HepG2 (cell line): ENCODE measurements around the gene KCNMB2. TPM values are rescaled to one million over a fixed set of nuclear protein-coding genes. Genes with fewer than 3 reads are reported as not detected.

Experiments
- ATAC-seq: fragments of 200-7000 bp; cut with Tn5 transposase; 3 replicates; pipeline ENCODE4 v1.9.1; 2020; ENCODE audit warnings: mild to moderate bottlenecking, moderate library complexity
- BruUV-seq: library from RNA; stranded (reverse); fragments of 400-500 nt; replicated peaks from 2 replicates; lab custom pipeline; 2021; lab: Mats Ljungman, UMichigan
- CTCF ChIA-PET: fragments of 300-600 bp; formaldehyde crosslinking; extraction: SDS; loops from one replicate; lab custom pipeline; 2021; ENCODE audit warnings: low total read pairs, inconsistent platforms, low intra/inter-chr PET ratio; lab: Yijun Ruan, JAX
- POLR2A ChIA-PET: fragments of 350-600 bp; sonication (Branson Sonifier 250); formaldehyde crosslinking; loops from one replicate; lab custom pipeline; 2020; ENCODE audit warnings: antibody characterized with exemption, inconsistent platforms; lab: Yijun Ruan, JAX
- DNase-seq: peaks from one replicate; pipeline ENCODE4 v3.0.0-alpha.2; 2015; ENCODE audit warnings: low spot score
- FAIRE-seq: peaks from 3 replicates; lab custom pipeline; 2011; peaks lifted over from hg19 to GRCh38; lab: Jason Lieb, UNC
- H2AFZ ChIP-seq: one replicate; pipeline ENCODE4 v1.6.1; 2011; ENCODE audit warnings: low read length, inconsistent platforms
- H3K27ac ChIP-seq: fragments of 300-600 bp; 3 replicates; pipeline ENCODE4 v1.8.0; 2011; ENCODE audit warnings: mixed run types, mild to moderate bottlenecking, mixed read lengths, low read length, inconsistent platforms; ENCODE audit not compliant: insufficient read depth; ENCODE audit errors: extremely low read length
- H3K27me3 ChIP-seq, 2 experiments: fragments of 200-600 bp in 1 of 2; 2 replicates in 1 of 2; 3 replicates in 1 of 2; pipeline versions ENCODE4 v1.6.0 to v1.8.0; 2011; ENCODE audit warnings: low read length in 2 of 2, mild to moderate bottlenecking in 2 of 2, moderate library complexity in 2 of 2, inconsistent platforms in 1 of 2; ENCODE audit not compliant: insufficient read depth in 2 of 2, control insufficient read depth in 1 of 2
- H3K36me3 ChIP-seq, 2 experiments: fragments of 200-600 bp in 1 of 2; replicated peaks in 1 of 2; 2 replicates in 1 of 2; 3 replicates in 1 of 2; pipeline versions ENCODE4 v1.5.1 to v1.8.0; 2011; ENCODE audit warnings: low read length in 2 of 2, inconsistent platforms in 1 of 2; ENCODE audit not compliant: insufficient read depth in 2 of 2, control insufficient read depth in 1 of 2
- H3K4me1 ChIP-seq: 2 replicates; pipeline ENCODE4 v1.5.1; 2012; ENCODE audit warnings: low read length, inconsistent platforms; ENCODE audit not compliant: insufficient read depth
- H3K4me2 ChIP-seq: 2 replicates; pipeline ENCODE4 v1.6.0; 2011; ENCODE audit warnings: low read depth, low read length, inconsistent platforms
- H3K4me3 ChIP-seq, 3 experiments: fragments of 200-600 bp in 1 of 3; sonication (generic), shearing (Covaris generic) in 1 of 3; replicated peaks in 1 of 3; 2 replicates each; pipeline ENCODE4 v1.5.1; 2011 to 2016; ENCODE audit warnings: low read length in 3 of 3, inconsistent platforms in 2 of 3, low read depth in 2 of 3, mild to moderate bottlenecking in 2 of 3, control low read depth in 1 of 3, mixed read lengths in 1 of 3; ENCODE audit not compliant: insufficient read depth in 1 of 3
- H3K79me2 ChIP-seq: one replicate; pipeline ENCODE4 v1.6.1; 2011; ENCODE audit warnings: low read length, inconsistent platforms; ENCODE audit not compliant: insufficient read depth
- H3K9ac ChIP-seq: 2 replicates; pipeline ENCODE4 v1.6.0; 2011; ENCODE audit warnings: mild to moderate bottlenecking, low read depth, low read length, inconsistent platforms; ENCODE audit not compliant: insufficient read depth
- H3K9me3 ChIP-seq: 2 replicates; pipeline ENCODE4 v1.5.1; 2012; ENCODE audit warnings: mild to moderate bottlenecking, low read length
- H4K20me1 ChIP-seq: 2 replicates; pipeline ENCODE4 v1.6.0; 2011; ENCODE audit warnings: inconsistent platforms, mild to moderate bottlenecking, low read length, moderate library complexity; ENCODE audit not compliant: insufficient read depth
- ADNP ChIP-seq: sonication (generic); formaldehyde crosslinking; IDR thresholded peaks from 2 replicates; pipeline ENCODE4 v1.4.0; 2020; ENCODE audit warnings: missing genetic modification reagents
- ARNT ChIP-seq: fragments of 450-650 bp; IDR thresholded peaks from 2 replicates; pipeline ENCODE4 v1.6.1; 2017
- ATF7 ChIP-seq, 2 experiments: fragments of 450-650 bp in 1 of 2; sonication (generic) in 1 of 2; formaldehyde crosslinking in 1 of 2; IDR thresholded peaks; 2 replicates each; pipeline versions ENCODE4 v1.4.0 to v1.6.1; 2016 to 2020; ENCODE audit warnings: antibody characterized with exemption in 1 of 2, mild to moderate bottlenecking in 1 of 2, missing genetic modification reagents in 1 of 2
- CEBPB ChIP-seq: IDR thresholded peaks from 2 replicates; pipeline ENCODE4 v1.6.1; 2011; ENCODE audit warnings: low read depth, low read length, improper control_type of control experiment, borderline replicate concordance
- CEBPG ChIP-seq: IDR thresholded peaks from 2 replicates; pipeline ENCODE4 v1.6.1; 2016
- ZNF703 ChIP-seq: sonication (generic); formaldehyde crosslinking; IDR thresholded peaks from 2 replicates; pipeline ENCODE4 v1.5.1; 2020; ENCODE audit warnings: missing genetic modification reagents, mild to moderate bottlenecking, moderate library complexity, borderline replicate concordance
- ZNF766 ChIP-seq: sonication (generic); formaldehyde crosslinking; IDR thresholded peaks from 2 replicates; pipeline ENCODE4 v1.5.0; 2020; ENCODE audit warnings: missing genetic modification reagents, borderline replicate concordance
- WGBS: methylation state at CpG from one replicate; pipeline ENCODE4 v1.1.6; 2017; ENCODE audit warnings: low lambda C conversion rate; 5-methylcytosine and 5-hydroxymethylcytosine counted together
- in situ Hi-C: cut with HindIII; loops from 2 replicates; pipeline ENCODE4 v1.10.0; 2017; ENCODE audit warnings: low pct_unique_long_range_greater_than_20kb; ENCODE audit not compliant: extremely low pct_ligation_motif_present
- intact Hi-C: fragments of 100-400 bp; cut with micrococcal nuclease; formaldehyde crosslinking; loops from one replicate; pipeline ENCODE4 v1.10.0; 2022; ENCODE audit not compliant: unreplicated experiment
- polyA plus RNA-seq, 8 experiments: library from polyadenylated mRNA; depleted of rRNA in 3 of 8; stranded (reverse) in 7 of 8; unstranded in 1 of 8; fragments of >200 nt; fragmentation: Illumina TruSeq in 4 of 8; extraction: Trizol in 4 of 8; gene quantifications; 2 replicates each; pipeline versions ENCODE4 v1.2.1 to v1.2.3, GENCODE V29; 2011 to 2016; ENCODE audit warnings: low read depth in 4 of 8, missing spikeins in 1 of 8, mixed read lengths in 1 of 8; ENCODE audit not compliant: insufficient read depth in 1 of 8
- total RNA-seq, 5 experiments: library from RNA; depleted of rRNA; stranded (reverse); fragments of >200 nt; fragmentation: Illumina TruSeq; extraction: Trizol; gene quantifications; 2 replicates each; pipeline ENCODE4 v1.2.3, GENCODE V29; 2016; ENCODE audit warnings: low read depth in 1 of 5

The KCNMB2 gene
- total and polyA plus RNA-seq, 2 of the 13 experiments (the other 11 are each of a cell fraction or from before 2014, with no cell fraction given): not detected

DNA sequence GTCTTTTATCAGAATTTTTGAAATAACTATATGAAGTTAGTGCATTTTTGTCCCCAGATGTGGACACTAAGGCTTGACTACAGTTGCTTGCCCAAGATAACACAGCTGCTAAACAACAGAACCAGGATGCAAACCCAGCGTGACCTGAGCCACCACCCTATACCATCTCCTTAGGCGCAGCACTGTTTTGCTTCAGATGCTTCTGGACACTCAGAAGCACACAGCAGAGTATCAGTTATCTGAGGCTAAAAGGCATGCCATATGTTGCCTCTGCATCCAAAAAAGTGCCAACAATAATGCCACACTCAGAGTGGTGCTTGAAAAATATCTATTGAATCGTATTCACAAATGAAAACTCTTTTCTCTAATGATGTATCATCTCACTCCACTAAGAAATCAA lies 24.5 kb downstream of the KCNMB2 start:
- in situ Hi-C loops: no loop called here
- no peak for TF ChIP-seq ARNT
- TF ChIP-seq ADNP (CRISPR knock-in tag): no peak
- no peak for TF ChIP-seq ZNF703
- TF ChIP-seq ATF7 (IDR thresholded peaks at IDR 0.05): no peak
- TF ChIP-seq ATF7 (CRISPR knock-in tag; IDR thresholded peaks at IDR 0.05): no peak
- Histone ChIP-seq H3K9ac (no peak overlapping the region), H3K4me1 (no peaks in the 10 kb centered on the region), H3K27ac (no peak overlapping the region), H3K4me2 (no peak overlapping the region), H4K20me1 (no peaks in the 10 kb centered on the region), H3K27me3 (no peaks in the 10 kb centered on the region), H3K9me3 (no peaks in the 10 kb centered on the region), H2AFZ (no peak overlapping the region), H3K79me2 (no peaks in the 10 kb centered on the region), H3K36me3 (no peaks in the 10 kb centered on the region), H3K4me3 (no peak overlapping the region)
- FAIRE-seq: no peak
- POLR2A ChIA-PET: no interaction called here
- WGBS: 7% methylated on average over 3 of the region's 3 CpGs
- ATAC-seq: no peak
- BruUV-seq: no TSS peak
- intact Hi-C loops: no loop called here
- CTCF ChIA-PET: no interaction called here
- DNase-seq: no peak

- H4K20me1 ChIP-seq: no peaks in the 10 kb centered on the region
- TF ChIP-seq CEBPG (CRISPR knock-in tag) (0 out of 2 replicates have a peak, but pooled peaks have one; percentile 19), ZNF766 (no peak), CEBPB (peak; percentile 83)
- TF ChIP-seq, all 625 proteins: peak for 2
- DNase-seq (no peak), FAIRE-seq (no peak), ATAC-seq (no peak)
- Histone ChIP-seq H3K4me3 (no peak overlapping the region), H3K4me1 (no peaks in the 10 kb centered on the region), H2AFZ (no peak overlapping the region), H3K4me2 (no peak overlapping the region), H3K27ac (no peak overlapping the region), H3K79me2 (no peaks in the 10 kb centered on the region), H3K9ac (no peak overlapping the region), H3K9me3 (no peaks in the 10 kb centered on the region), H3K36me3 (no peaks in the 10 kb centered on the region), H3K27me3 (no peaks in the 10 kb centered on the region)
- POLR2A ChIA-PET: no interaction called here
- intact Hi-C loops: no loop called here
- no TSS peak for BruUV-seq
- in situ Hi-C loops: no loop called here
- 54% methylated on average over 4 of the region's 4 CpGs for WGBS
- CTCF ChIA-PET: no interaction called here
Measured at GRCh38 chr3:178561239-178561638, 25.0 kb downstream of the KCNMB2 start.
